Thoracic aorta (tissue), 2 donors: ENCODE measurements around the gene KRTAP5-11. TPM values are rescaled to one million over a fixed set of nuclear protein-coding genes. Genes with fewer than 3 reads are reported as not detected.

Experiments used
- ATAC-seq: fragments of 150-250 bp; one replicate; pipeline ENCODE4 v1.8.0; 2017; ENCODE audit warnings: low read depth; ENCODE audit not compliant: insufficient number of reproducible peaks, low FRiP score
- DNase-seq: peaks from one replicate; pipeline ENCODE4 v3.0.0-alpha.2; 2020; ENCODE audit warnings: low spot score
- H3K27ac ChIP-seq, 2 donors: fragments of 200-600 bp; sonication (generic); 1 replicate in 1 of 2; 2 replicates in 1 of 2; pipeline ENCODE4 v1.5.1; 2016; ENCODE audit warnings: mild to moderate bottlenecking in 2 of 2, moderate library complexity in 2 of 2
- H3K27me3 ChIP-seq: fragments of 200-600 bp; sonication (generic); replicated peaks from 2 replicates; pipeline ENCODE4 v1.6.0; 2016; ENCODE audit warnings: mild to moderate bottlenecking; ENCODE audit not compliant: insufficient read depth
- H3K36me3 ChIP-seq: fragments of 200-600 bp; sonication (generic); one replicate; pipeline ENCODE4 v1.5.1; 2016
- H3K4me1 ChIP-seq, 2 donors: fragments of 200-600 bp; sonication (generic); 1 replicate in 1 of 2; 2 replicates in 1 of 2; pipeline versions ENCODE4 v1.5.1 to v1.6.0; 2016; ENCODE audit warnings: low read depth in 2 of 2, mild to moderate bottlenecking in 1 of 2; ENCODE audit not compliant: control insufficient read depth in 1 of 2
- H3K4me3 ChIP-seq: fragments of 200-600 bp; sonication (generic); 2 replicates; pipeline ENCODE4 v1.5.1; 2016; ENCODE audit warnings: mild to moderate bottlenecking
- H3K9me3 ChIP-seq: fragments of 200-600 bp; sonication (generic); 2 replicates; pipeline ENCODE4 v1.5.1; 2016
- CTCF ChIP-seq: fragments of 200-600 bp; sonication (generic); IDR thresholded peaks from one replicate; pipeline ENCODE4 v1.5.1; 2019; ENCODE audit warnings: antibody characterized with exemption
- total RNA-seq, 2 donors: library from RNA; depleted of rRNA; stranded (reverse); fragments of >200 nt; gene quantifications; one replicate each; pipeline versions ENCODE4 v1.1.0 to v1.2.3, GENCODE V29; 2016

The KRTAP5-11 gene
- total RNA-seq, 2 donors from 2014 or later, result not detected

- DNase-seq (no peak), ATAC-seq (no peak)
- Histone ChIP-seq H3K36me3 (no peaks in the 10 kb centered on the region), H3K27ac (no peak overlapping the region), H3K9me3 (no peaks in the 10 kb centered on the region), H3K4me1 (no peaks in the 10 kb centered on the region), H3K27me3 (no peaks in the 10 kb centered on the region), H3K4me3 (no peak overlapping the region)
- no peak for TF ChIP-seq CTCF
These were observed 23.7 kb downstream of the KRTAP5-11 start for GRCh38 chr11:71558996-71559395.

GRCh38 chr11:71557257-71557656 lies 25.4 kb downstream of the KRTAP5-11 start:
- DNase-seq, result no peak
- Histone ChIP-seq H3K4me3 (no peak overlapping the region), H3K4me1 (no peaks in the 10 kb centered on the region), H3K9me3 (no peaks in the 10 kb centered on the region), H3K36me3 (no peaks in the 10 kb centered on the region), H3K27me3 (no peaks in the 10 kb centered on the region), H3K27ac (no peak overlapping the region)
- no peak for ATAC-seq
- no peak for TF ChIP-seq CTCF

GRCh38 chr11:71556018-71556417 lies 26.7 kb downstream of the KRTAP5-11 start:
- Histone ChIP-seq H3K4me3 (no peak overlapping the region), H3K36me3 (no peaks in the 10 kb centered on the region), H3K9me3 (no peaks in the 10 kb centered on the region), H3K27ac (no peak overlapping the region), H3K27me3 (no peaks in the 10 kb centered on the region), H3K4me1 (no peaks in the 10 kb centered on the region)
- DNase-seq (no peak), ATAC-seq (no peak)
- TF ChIP-seq CTCF, result no peak

GRCh38 chr11:71555508-71555907 lies 27.2 kb downstream of the KRTAP5-11 start:
- H3K4me1 ChIP-seq, result no peaks in the 10 kb centered on the region
- no peaks in the 10 kb centered on the region for H3K36me3 ChIP-seq
- ATAC-seq (no peak), DNase-seq (no peak)
- H3K27ac ChIP-seq, result no peak overlapping the region
- no peak for TF ChIP-seq CTCF
- no peaks in the 10 kb centered on the region for H3K27me3 ChIP-seq
- H3K4me3 ChIP-seq, result no peak overlapping the region
- no peaks in the 10 kb centered on the region for H3K9me3 ChIP-seq

- ATAC-seq (no peak), DNase-seq (no peak)
- Histone ChIP-seq H3K9me3 (no peaks in the 10 kb centered on the region), H3K36me3 (no peaks in the 10 kb centered on the region), H3K27ac (no peak overlapping the region), H3K4me1 (no peaks in the 10 kb centered on the region), H3K4me3 (no peak overlapping the region), H3K27me3 (no peaks in the 10 kb centered on the region)
- TF ChIP-seq CTCF, result no peak
These were observed 27.7 kb downstream of the KRTAP5-11 start for GRCh38 chr11:71554996-71555395.
